OCI-LY1 (cell line): ENCODE data around the gene SEPTIN3.

Experiments used
- H2AFZ ChIP-seq: fragments of 200-600 bp; sonication (generic), shearing (Covaris generic); 2 replicates; pipeline ENCODE4 v1.6.0; 2014; ENCODE audit warnings: antibody characterized with exemption, mild to moderate bottlenecking, low read length
- H3F3A ChIP-seq: fragments of 200-600 bp; sonication (generic), shearing (Covaris generic); 2 replicates; pipeline ENCODE4 v1.6.0; 2014; ENCODE audit warnings: mild to moderate bottlenecking, antibody characterized with exemption, low read length, moderate library complexity; ENCODE audit not compliant: insufficient read depth
- H3K27ac ChIP-seq: fragments of 200-600 bp; sonication (generic); 2 replicates; pipeline ENCODE4 v1.5.1; 2014; ENCODE audit warnings: low read length, mixed run types, mild to moderate bottlenecking, low read depth; ENCODE audit not compliant: poor library complexity, severe bottlenecking
- H3K27me3 ChIP-seq: fragments of 200-600 bp; sonication (generic); 2 replicates; pipeline ENCODE4 v1.6.0; 2014; ENCODE audit warnings: antibody characterized with exemption, mild to moderate bottlenecking, low read length, moderate library complexity; ENCODE audit not compliant: insufficient read depth
- H3K36me3 ChIP-seq: fragments of 200-600 bp; sonication (generic); 2 replicates; pipeline ENCODE4 v1.6.1; 2014; ENCODE audit warnings: mild to moderate bottlenecking, antibody characterized with exemption, low read length, moderate library complexity, mixed read lengths; ENCODE audit not compliant: insufficient read depth
- H3K4me1 ChIP-seq: fragments of 200-600 bp; sonication (generic); 2 replicates; pipeline ENCODE4 v1.5.1; 2014; ENCODE audit warnings: mild to moderate bottlenecking, low read length, moderate library complexity; ENCODE audit not compliant: insufficient read depth, severe bottlenecking
- H3K4me2 ChIP-seq: fragments of 200-600 bp; sonication (generic), shearing (Covaris generic); 2 replicates; pipeline ENCODE4 v1.6.1; 2014; ENCODE audit warnings: low read length
- H3K4me3 ChIP-seq: fragments of 200-600 bp; sonication (generic); 2 replicates; pipeline ENCODE4 v1.5.1; 2014; ENCODE audit warnings: low read length, low read depth, mild to moderate bottlenecking, mixed read lengths; ENCODE audit not compliant: poor library complexity, severe bottlenecking
- H3K79me2 ChIP-seq: fragments of 200-600 bp; shearing (Covaris generic); 2 replicates; pipeline ENCODE4 v1.6.1; 2016; ENCODE audit warnings: mixed run types, low read length, mixed read lengths; ENCODE audit not compliant: insufficient read depth
- H3K9ac ChIP-seq: fragments of 200-600 bp; sonication (generic), shearing (Covaris generic); 2 replicates; pipeline ENCODE4 v1.6.1; 2014; ENCODE audit warnings: mild to moderate bottlenecking, low read length, mixed read lengths
- H3K9me2 ChIP-seq: fragments of 200-600 bp; sonication (generic), shearing (Covaris generic); 2 replicates; pipeline ENCODE4 v1.6.1; 2014; ENCODE audit warnings: low read depth, mild to moderate bottlenecking, low read length, mixed read lengths
- H3K9me3 ChIP-seq: fragments of 200-600 bp; shearing (Covaris generic); 2 replicates; pipeline ENCODE4 v1.6.1; 2014; ENCODE audit warnings: low read length, mixed read lengths
- H4K20me1 ChIP-seq: fragments of 200-600 bp; sonication (generic), shearing (Covaris generic); 2 replicates; pipeline ENCODE4 v1.6.0; 2016; ENCODE audit warnings: mild to moderate bottlenecking, low read length; ENCODE audit not compliant: insufficient read depth
- CTCF ChIP-seq: fragments of 200-600 bp; sonication (generic), shearing (Covaris generic); IDR thresholded peaks from 2 replicates; pipeline ENCODE4 v1.5.1; 2017; ENCODE audit warnings: mild to moderate bottlenecking, antibody characterized with exemption, low read length, moderate library complexity, mixed read lengths
- EZH2 ChIP-seq: fragments of 200-600 bp; sonication (generic), shearing (Covaris generic); IDR thresholded peaks from 2 replicates; pipeline ENCODE4 v1.8.0; 2017; ENCODE audit warnings: borderline replicate concordance, mixed run types, mild to moderate bottlenecking, antibody characterized with exemption, low read length, moderate library complexity, mixed read lengths

SEPTIN3 gene

GRCh38 chr22:41922940-41923594 lies 46.2 kb upstream of the SEPTIN3 start:
- Histone ChIP-seq H3K4me2 (no peak overlapping the region), H3K9ac (no peak overlapping the region), H3K9me2 (no peaks in the 10 kb centered on the region), H3K79me2 (no peaks in the 10 kb centered on the region), H3K27me3 (peaks cover 13% of the 10 kb centered on the region), H3K9me3 (no peaks in the 10 kb centered on the region), H2AFZ (no peak overlapping the region), H4K20me1 (no peaks in the 10 kb centered on the region), H3K4me1 (peaks cover 43% of the 10 kb centered on the region), H3K36me3 (no peaks in the 10 kb centered on the region), H3F3A (no peaks in the 10 kb centered on the region), H3K4me3 (no peak overlapping the region), H3K27ac (no peak overlapping the region)
- TF ChIP-seq CTCF (no peak), EZH2 (no peak)

GRCh38 chr22:41923595-41924276 lies 45.5 kb upstream of the SEPTIN3 start:
- no peaks in the 10 kb centered on the region for H3F3A ChIP-seq
- no peak overlapping the region for H3K4me2 ChIP-seq
- H3K79me2 ChIP-seq, result no peaks in the 10 kb centered on the region
- H3K36me3 ChIP-seq, result no peaks in the 10 kb centered on the region
- H3K9me3 ChIP-seq, result no peaks in the 10 kb centered on the region
- no peak overlapping the region for H3K27ac ChIP-seq
- H3K4me1 ChIP-seq, result peaks cover 39% of the 10 kb centered on the region
- no peak for TF ChIP-seq EZH2
- TF ChIP-seq CTCF, result no peak
- H3K9me2 ChIP-seq, result no peaks in the 10 kb centered on the region
- no peak overlapping the region for H2AFZ ChIP-seq
- no peaks in the 10 kb centered on the region for H4K20me1 ChIP-seq
- H3K4me3 ChIP-seq, result no peak overlapping the region
- no peak overlapping the region for H3K9ac ChIP-seq
- peaks cover 13% of the 10 kb centered on the region for H3K27me3 ChIP-seq

- no peaks in the 10 kb centered on the region for H3K9me3 ChIP-seq
- no peak overlapping the region; the same call in 1 of the 2 replicates for H3K9ac ChIP-seq
- H3K79me2 ChIP-seq, result no peaks in the 10 kb centered on the region
- no peaks in the 10 kb centered on the region for H3K36me3 ChIP-seq
- no peaks in the 10 kb centered on the region for H3K9me2 ChIP-seq
- H4K20me1 ChIP-seq, result no peaks in the 10 kb centered on the region
- H3F3A ChIP-seq, result no peaks in the 10 kb centered on the region
- H3K4me3 ChIP-seq, result peak overlapping the region; percentile 54
- H3K4me1 ChIP-seq, result peaks cover 27% of the 10 kb centered on the region
- H3K27me3 ChIP-seq, result peaks cover 6% of the 10 kb centered on the region; the same call in 1 of the 2 replicates
- peak overlapping the region; percentile 70 for H3K4me2 ChIP-seq
- H2AFZ ChIP-seq, result no peak overlapping the region
- H3K27ac ChIP-seq, result no peak overlapping the region
- TF ChIP-seq EZH2 (no peak), CTCF (peak; percentile 83)
Observed at GRCh38 chr22:41925783-41926460, 43.3 kb upstream of the SEPTIN3 start.
